Hematopoietic multipotent progenitor cell treated with erythropoietin and hydrocortisone succinate and interleukin-3 and kit ligand, for 8 days (in vitro differentiated cells): ENCODE measurements around the gene CNEP1R1.
"Not testable (repeated sequence)": the region's sequence is repeated elsewhere in the genome, so short reads cannot be mapped to it uniquely, and the experiment has no call there.

ENCODE experiments used
- DNase-seq: peaks from one replicate; pipeline ENCODE4 v3.0.0-alpha.2; 2015

The CNEP1R1 gene

GRCh38 chr16:50024684-50025536 lies at the start of gene CNEP1R1:
Gene CNEP1R1 (plus strand): TSS chr16:50025225. CDS start chr16:50025316, 91 bp downstream.
- peak; percentile 97 for DNase-seq

GRCh38 chr16:49977427-49977826 lies 47.6 kb upstream of the CNEP1R1 start:
- DNase-seq, result no peak

- no peak for DNase-seq
Measured at GRCh38 chr16:49978569-49979326, 46.3 kb upstream of the CNEP1R1 start.

- no peak for DNase-seq
Measured at GRCh38 chr16:49980166-49980565, 44.9 kb upstream of the CNEP1R1 start.

GRCh38 chr16:49986351-49987124 lies 38.5 kb upstream of the CNEP1R1 start:
- DNase-seq, result no peak

- DNase-seq, result no peak
Measured at GRCh38 chr16:49987381-49987780, 37.6 kb upstream of the CNEP1R1 start.

GRCh38 chr16:49992825-49993224 lies 32.2 kb upstream of the CNEP1R1 start:
- DNase-seq, result no peak

- no peak for DNase-seq
Measured at GRCh38 chr16:49993579-49993978, 31.4 kb upstream of the CNEP1R1 start.

- DNase-seq, result no peak
Measured at GRCh38 chr16:49994006-49994405, 31.0 kb upstream of the CNEP1R1 start.

GRCh38 chr16:49995720-49996119 lies 29.3 kb upstream of the CNEP1R1 start:
- no peak for DNase-seq

- DNase-seq, result no peak
Measured at GRCh38 chr16:49997721-49998251, 27.2 kb upstream of the CNEP1R1 start.

- DNase-seq, result no peak
Measured at GRCh38 chr16:49998991-49999390, 26.0 kb upstream of the CNEP1R1 start.

GRCh38 chr16:50001144-50001543 lies 23.9 kb upstream of the CNEP1R1 start:
- no peak for DNase-seq

GRCh38 chr16:50002190-50002589 lies 22.8 kb upstream of the CNEP1R1 start:
- DNase-seq, result no peak

GRCh38 chr16:50004239-50004638 lies 20.8 kb upstream of the CNEP1R1 start:
- DNase-seq, result no peak

- no peak for DNase-seq
Measured at GRCh38 chr16:50006964-50007363, 18.1 kb upstream of the CNEP1R1 start.

- DNase-seq, result no peak
Measured at GRCh38 chr16:50007744-50008143, 17.3 kb upstream of the CNEP1R1 start.

- no peak for DNase-seq
Measured at GRCh38 chr16:50010212-50010611, 14.8 kb upstream of the CNEP1R1 start.

- no peak for DNase-seq
Measured at GRCh38 chr16:50011707-50012106, 13.3 kb upstream of the CNEP1R1 start.

GRCh38 chr16:50012182-50012581 lies 12.8 kb upstream of the CNEP1R1 start:
- no peak for DNase-seq

- not testable (repeated sequence) for DNase-seq
Measured at GRCh38 chr16:50014211-50014610, 10.8 kb upstream of the CNEP1R1 start.

GRCh38 chr16:50015631-50016030 lies 9.4 kb upstream of the CNEP1R1 start:
- no peak for DNase-seq

GRCh38 chr16:50017553-50017952 lies 7.5 kb upstream of the CNEP1R1 start:
- no peak for DNase-seq
